NB4 (cell line): Measurements from ENCODE around the gene NELFA.

Source experiments
- POLR2A ChIP-seq: IDR thresholded peaks from 2 replicates; pipeline ENCODE4 v1.6.1; 2011; ENCODE audit warnings: mild to moderate bottlenecking; ENCODE audit not compliant: insufficient read length; ENCODE audit errors: extremely low read depth
- TF ChIP-seq, protein P1 (sequence below): IDR thresholded peaks from one replicate; pipeline ENCODE4 v1.5.1; 2012; ENCODE audit warnings: low read depth, low read length
- TF ChIP-seq, protein P2 (sequence below): IDR thresholded peaks from 2 replicates; pipeline ENCODE4 v1.6.1; 2011; ENCODE audit warnings: low read depth, low read length

DNA sequence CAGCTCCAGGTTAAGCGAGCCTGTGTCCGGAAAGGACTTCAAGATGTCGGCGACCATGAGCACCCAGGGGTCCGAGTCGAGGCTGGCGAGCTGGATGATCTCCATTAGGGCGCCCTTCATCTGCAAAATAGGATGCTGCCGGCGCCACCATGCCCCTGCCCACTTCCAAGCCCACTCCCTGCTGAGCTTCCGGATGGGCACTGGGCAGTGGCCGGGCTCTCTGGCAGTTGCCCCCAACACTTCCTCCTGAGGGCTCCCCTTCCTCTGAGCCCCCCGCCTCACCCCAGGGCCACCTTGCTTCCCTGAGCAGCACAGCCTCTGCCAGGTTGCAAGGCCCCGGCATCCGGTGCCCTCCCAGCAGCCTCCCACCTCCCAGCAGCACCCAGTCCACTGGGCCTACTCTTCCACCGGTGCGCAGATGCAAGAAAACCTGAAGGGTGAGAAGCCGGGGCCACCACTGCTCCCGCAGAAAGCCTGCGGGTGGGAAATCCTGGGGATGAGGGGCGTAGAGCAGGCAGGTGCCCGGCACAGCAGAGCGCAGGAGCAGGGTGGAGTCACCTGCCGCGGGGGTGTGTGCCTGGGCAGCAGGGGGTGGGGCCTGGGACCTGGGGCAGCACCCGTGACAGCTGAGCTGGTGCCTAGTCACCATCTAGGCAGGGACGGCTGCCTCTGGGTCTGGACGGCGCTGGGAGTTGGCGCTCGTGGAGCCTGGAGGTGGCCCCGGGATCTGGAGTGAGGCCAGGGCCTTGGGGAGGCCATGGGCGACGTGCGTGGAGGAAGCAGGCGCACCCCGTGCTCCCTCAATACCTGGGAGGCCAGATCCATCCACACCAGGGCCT is 17.0 kb downstream of the NELFA start:
- TF ChIP-seq, protein P1, sequence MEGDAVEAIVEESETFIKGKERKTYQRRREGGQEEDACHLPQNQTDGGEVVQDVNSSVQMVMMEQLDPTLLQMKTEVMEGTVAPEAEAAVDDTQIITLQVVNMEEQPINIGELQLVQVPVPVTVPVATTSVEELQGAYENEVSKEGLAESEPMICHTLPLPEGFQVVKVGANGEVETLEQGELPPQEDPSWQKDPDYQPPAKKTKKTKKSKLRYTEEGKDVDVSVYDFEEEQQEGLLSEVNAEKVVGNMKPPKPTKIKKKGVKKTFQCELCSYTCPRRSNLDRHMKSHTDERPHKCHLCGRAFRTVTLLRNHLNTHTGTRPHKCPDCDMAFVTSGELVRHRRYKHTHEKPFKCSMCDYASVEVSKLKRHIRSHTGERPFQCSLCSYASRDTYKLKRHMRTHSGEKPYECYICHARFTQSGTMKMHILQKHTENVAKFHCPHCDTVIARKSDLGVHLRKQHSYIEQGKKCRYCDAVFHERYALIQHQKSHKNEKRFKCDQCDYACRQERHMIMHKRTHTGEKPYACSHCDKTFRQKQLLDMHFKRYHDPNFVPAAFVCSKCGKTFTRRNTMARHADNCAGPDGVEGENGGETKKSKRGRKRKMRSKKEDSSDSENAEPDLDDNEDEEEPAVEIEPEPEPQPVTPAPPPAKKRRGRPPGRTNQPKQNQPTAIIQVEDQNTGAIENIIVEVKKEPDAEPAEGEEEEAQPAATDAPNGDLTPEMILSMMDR: no peak
- TF ChIP-seq POLR2A: no peak
- TF ChIP-seq, protein P2, sequence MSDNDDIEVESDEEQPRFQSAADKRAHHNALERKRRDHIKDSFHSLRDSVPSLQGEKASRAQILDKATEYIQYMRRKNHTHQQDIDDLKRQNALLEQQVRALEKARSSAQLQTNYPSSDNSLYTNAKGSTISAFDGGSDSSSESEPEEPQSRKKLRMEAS: no peak
